GM12874 (cell line): ENCODE measurements around the gene UBL7.

Experiments used
- TF ChIP-seq, protein P1 (sequence below): IDR thresholded peaks from 2 replicates; pipeline ENCODE4 v1.5.1; 2011; ENCODE audit warnings: low read depth, mild to moderate bottlenecking, control low read depth, low read length, moderate library complexity; ENCODE audit not compliant: insufficient read depth

UBL7 gene

DNA sequence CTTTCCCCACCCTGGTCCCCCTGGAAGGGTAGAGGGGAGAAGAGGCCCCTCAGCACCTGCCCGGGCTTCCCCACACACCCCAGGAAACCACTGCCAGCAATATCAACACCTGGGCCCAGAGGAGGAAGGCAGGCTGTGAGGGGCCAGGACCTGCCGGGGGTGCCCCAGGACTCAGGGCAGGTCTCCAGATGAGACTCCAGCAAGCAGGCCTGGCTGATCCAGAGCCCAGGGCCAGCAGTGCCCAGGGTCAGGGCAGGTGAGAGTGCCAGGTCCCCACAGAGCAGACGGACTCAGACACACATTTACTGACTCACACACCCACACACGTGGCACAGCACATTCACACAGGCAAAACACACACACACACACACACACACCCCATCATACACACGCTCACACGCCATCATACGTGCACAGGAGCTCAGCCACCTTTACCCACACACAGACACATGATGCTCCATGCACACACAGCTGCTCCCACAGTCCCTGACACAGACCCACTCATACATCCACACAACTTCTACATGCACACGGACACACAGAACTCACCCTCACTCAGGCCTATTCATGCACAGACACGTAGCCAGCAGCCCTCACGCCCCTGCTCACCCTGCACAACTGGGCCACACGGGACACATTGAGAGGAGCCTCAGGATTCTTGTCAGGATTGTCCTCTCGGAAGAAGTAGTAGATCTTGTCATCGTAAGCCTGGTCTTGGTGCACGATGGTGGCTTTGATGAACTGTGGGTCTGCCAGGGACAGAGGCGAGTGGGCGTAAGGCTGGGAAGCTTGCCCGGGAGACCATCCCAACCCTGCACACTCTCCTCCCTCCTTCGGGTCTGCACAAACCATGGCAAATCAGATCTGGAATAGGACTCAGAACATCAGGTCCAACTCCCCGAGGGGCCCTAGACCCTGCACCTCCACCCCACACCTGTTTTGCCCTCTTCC lies 44.7 kb downstream of the UBL7 start:
- TF ChIP-seq, protein P1, sequence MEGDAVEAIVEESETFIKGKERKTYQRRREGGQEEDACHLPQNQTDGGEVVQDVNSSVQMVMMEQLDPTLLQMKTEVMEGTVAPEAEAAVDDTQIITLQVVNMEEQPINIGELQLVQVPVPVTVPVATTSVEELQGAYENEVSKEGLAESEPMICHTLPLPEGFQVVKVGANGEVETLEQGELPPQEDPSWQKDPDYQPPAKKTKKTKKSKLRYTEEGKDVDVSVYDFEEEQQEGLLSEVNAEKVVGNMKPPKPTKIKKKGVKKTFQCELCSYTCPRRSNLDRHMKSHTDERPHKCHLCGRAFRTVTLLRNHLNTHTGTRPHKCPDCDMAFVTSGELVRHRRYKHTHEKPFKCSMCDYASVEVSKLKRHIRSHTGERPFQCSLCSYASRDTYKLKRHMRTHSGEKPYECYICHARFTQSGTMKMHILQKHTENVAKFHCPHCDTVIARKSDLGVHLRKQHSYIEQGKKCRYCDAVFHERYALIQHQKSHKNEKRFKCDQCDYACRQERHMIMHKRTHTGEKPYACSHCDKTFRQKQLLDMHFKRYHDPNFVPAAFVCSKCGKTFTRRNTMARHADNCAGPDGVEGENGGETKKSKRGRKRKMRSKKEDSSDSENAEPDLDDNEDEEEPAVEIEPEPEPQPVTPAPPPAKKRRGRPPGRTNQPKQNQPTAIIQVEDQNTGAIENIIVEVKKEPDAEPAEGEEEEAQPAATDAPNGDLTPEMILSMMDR = no peak

DNA sequence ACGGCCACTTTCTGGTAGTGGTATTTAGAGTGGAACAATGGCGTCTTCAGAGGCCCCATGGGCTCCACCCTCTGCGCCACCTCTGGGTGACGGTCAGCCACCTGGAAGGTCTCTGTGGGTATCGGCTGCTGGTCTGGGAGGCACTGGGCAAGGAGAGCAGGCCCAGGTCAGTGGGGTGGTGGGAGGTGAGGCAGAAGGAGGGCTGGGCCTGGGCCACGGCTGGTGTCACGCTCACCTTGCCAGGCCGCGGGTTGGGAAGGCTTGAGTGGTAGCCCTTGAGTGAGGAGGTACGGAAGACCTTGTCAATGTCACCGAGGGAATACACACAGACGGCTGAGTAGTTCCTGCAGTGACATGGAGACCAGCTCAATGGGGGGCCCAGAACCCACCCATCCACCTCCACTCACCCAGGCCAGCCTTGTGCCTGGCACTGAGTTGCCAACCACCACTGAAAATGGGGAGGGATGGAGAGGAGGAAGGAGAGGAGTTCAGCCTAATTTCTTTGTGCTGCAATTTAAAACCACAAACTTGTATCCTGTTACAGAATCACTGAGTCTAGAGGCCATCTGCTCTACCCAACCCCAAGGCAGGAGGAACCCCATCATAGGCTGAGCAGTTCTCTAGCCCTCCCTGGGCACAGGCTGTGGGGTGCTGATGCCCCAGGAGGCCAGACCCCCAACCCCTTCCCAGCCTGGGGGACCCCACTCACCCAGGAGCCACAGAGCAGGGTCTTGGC lies 46.2 kb downstream of the UBL7 start:
- TF ChIP-seq, protein P1 = no peak

DNA sequence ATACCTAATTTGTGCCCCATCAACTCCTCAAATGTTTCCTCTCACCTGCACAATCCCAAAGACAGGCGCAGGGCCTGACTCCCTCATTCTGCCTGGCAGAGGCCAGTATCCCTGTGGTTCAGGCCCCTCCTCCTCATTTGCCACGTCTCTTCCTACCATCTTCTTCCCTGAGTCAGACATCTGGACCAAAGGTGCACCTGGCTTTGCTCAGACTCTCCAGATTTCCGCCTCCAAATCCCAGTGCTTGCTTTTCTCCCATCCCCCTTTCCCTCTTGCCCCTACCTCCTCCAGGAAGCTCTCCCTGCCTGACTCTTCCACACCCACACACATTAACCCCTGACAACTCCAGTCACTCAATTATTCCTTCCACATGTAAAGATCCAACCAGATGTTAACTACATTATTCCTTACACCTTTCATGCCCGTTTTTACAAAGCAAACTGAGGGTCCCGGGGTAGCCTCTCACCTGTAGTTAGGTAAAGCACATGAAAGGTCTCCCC lies 46.8 kb downstream of the UBL7 start:
- TF ChIP-seq, protein P1 = no peak

DNA sequence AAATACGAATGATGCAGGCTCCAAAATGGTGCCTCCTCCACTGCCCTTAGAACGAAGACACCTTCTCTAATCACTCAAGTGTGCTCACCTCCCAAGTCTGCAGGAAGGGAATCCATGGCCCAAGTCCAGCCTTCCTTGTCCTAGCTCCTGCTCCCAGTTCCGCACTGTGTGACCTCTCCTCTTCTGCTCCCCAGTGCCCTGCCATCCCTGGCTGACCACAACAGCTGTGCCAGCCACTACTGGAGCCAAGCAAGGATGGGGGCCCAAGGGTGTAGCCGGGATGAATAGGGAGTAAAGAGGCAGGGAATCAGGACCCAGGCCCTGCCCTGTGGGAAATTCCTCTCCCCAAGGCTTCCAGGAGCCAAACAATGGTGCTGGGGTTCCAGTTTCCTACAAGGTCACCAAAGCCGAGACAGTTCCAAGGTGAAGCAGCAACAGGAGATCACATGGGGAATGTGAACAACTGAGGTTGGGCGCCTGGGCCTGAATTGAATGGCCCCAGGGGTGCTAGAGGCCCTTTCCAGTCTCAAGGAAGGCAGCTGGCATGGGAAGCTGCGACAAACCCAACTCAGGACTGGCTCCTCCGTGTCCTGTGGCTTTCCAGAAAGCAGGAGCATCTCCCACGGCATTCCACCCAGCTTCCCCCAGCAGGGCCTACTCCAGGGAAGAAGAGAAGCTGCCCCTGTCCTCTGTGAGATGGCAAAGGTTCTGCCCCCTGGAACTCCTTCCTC lies 47.4 kb downstream of the UBL7 start:
- TF ChIP-seq, protein P1 = no peak

DNA sequence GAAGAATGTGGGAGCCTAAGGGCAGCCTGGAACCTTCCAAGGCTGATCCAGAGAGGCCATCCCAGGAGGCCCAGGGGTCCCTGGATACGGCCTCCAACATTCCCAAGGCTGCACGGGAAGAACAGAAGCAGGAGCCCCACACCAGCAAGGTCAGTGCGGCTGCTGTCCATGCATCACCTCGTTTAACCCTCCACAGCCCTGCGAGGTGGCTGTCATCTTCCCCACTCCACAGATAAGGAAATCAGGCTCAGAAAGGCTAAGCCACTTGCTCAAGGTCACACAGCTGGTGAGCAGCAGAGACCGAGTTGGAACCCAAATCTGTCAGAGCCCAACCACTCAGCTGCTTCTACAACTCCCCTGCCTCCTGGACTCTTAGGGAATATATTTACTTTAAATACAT lies 48.8 kb downstream of the UBL7 start:
- TF ChIP-seq, protein P1 = no peak

DNA sequence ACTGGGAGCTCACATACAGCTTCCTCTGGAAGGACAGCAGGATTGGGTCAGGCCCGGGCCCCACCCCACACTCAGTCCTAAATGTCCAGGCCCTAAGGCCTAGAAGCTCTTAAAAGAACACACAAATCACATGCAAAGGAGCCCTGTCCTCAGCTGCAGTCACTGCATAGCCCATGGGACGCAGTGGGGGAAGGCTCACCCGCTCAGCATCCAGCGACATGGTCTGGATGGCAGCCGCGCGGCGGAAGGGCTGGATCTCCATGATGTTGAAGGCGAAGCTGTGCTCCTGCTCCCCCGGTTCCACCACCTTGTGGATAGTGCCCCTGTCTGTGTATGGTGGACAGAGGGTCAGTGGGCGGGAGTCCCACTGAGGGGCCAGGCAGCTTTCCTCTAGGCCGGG lies 49.3 kb downstream of the UBL7 start:
- TF ChIP-seq, protein P1 = no peak

DNA sequence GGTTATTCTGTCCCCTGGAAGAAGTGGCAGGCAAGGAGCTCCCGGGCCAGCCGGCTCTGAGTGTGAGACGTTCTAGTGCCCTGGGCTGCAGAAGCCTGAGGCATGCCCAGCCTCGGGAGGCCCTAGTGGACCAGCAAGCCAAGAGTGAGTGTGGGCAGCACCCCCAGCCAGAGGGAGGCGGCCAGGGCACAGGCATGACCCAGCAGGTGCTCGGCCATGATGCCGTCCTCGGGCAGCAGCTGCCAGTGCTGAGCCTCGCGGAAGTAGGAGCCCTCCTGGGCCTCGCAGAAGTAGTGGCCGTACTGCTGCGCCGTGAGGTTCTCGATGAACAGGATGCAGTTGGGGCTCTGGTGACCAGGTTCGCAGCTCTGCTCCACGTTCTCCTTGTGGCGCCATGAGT lies 50.5 kb downstream of the UBL7 start:
- TF ChIP-seq, protein P1 = no peak
